GM23338 (cell line): ENCODE results near the gene BCDIN3D. TPM values are rescaled to one million over a fixed set of nuclear protein-coding genes. Genes with fewer than 3 reads are reported as not detected.

ENCODE experiments used
- ATAC-seq: fragments of 200-7000 bp; cut with Tn5 transposase; 3 replicates; pipeline ENCODE4 v1.9.1; 2020
- DNase-seq: peaks from one replicate; pipeline ENCODE4 v3.0.0-alpha.2; 2015; ENCODE audit warnings: low spot score
- H2AFZ ChIP-seq: fragments of 200-600 bp; sonication (generic); 2 replicates; pipeline ENCODE4 v1.8.0; 2016; ENCODE audit warnings: antibody characterized with exemption, mild to moderate bottlenecking, moderate library complexity
- H3F3A ChIP-seq: fragments of 200-600 bp; sonication (generic); replicated peaks from 2 replicates; pipeline ENCODE4 v1.8.0; 2017; ENCODE audit warnings: antibody characterized with exemption, mixed run types, low read depth
- H3K27ac ChIP-seq: fragments of 200-600 bp; sonication (generic); 2 replicates; pipeline ENCODE4 v1.6.1; 2016; ENCODE audit warnings: low read depth
- H3K27me3 ChIP-seq: fragments of 200-600 bp; sonication (generic); 2 replicates; pipeline ENCODE4 v1.8.0; 2016; ENCODE audit warnings: mild to moderate bottlenecking, mixed run types, moderate library complexity; ENCODE audit not compliant: insufficient read depth
- H3K36me3 ChIP-seq: fragments of 200-600 bp; sonication (generic); 2 replicates; pipeline ENCODE4 v1.8.0; 2016; ENCODE audit warnings: mild to moderate bottlenecking; ENCODE audit not compliant: insufficient read depth
- H3K4me1 ChIP-seq: fragments of 200-600 bp; sonication (generic); 2 replicates; pipeline ENCODE4 v1.8.0; 2016; ENCODE audit warnings: mild to moderate bottlenecking, moderate library complexity; ENCODE audit not compliant: insufficient read depth
- H3K4me2 ChIP-seq: fragments of 200-600 bp; sonication (generic); 2 replicates; pipeline ENCODE4 v1.7.1; 2017; ENCODE audit warnings: mixed run types
- H3K4me3 ChIP-seq: fragments of 200-600 bp; sonication (generic); 2 replicates; pipeline ENCODE4 v1.6.1; 2016; ENCODE audit warnings: mixed run types
- H3K79me2 ChIP-seq: fragments of 200-600 bp; sonication (generic); replicated peaks from 2 replicates; pipeline ENCODE4 v1.8.0; 2017; ENCODE audit warnings: mild to moderate bottlenecking; ENCODE audit not compliant: insufficient read depth
- H3K9me2 ChIP-seq: fragments of 200-600 bp; sonication (generic); 2 replicates; pipeline ENCODE4 v1.8.0; 2017; ENCODE audit not compliant: insufficient read depth
- H4K20me1 ChIP-seq: fragments of 200-600 bp; sonication (generic); replicated peaks from 2 replicates; pipeline ENCODE4 v1.8.0; 2017; ENCODE audit warnings: mild to moderate bottlenecking; ENCODE audit not compliant: insufficient read depth
- H3K27ac Mint-ChIP-seq: 2 replicates; pipeline ENCODE4 v1.8.0; 2020; ENCODE audit warnings: inconsistent platforms, mild to moderate bottlenecking, moderate library complexity, mixed read lengths
- H3K27me3 Mint-ChIP-seq: 3 replicates; pipeline ENCODE4 v1.8.0; 2022; ENCODE audit warnings: low read depth, mild to moderate bottlenecking, moderate library complexity, mixed read lengths, inconsistent platforms; ENCODE audit not compliant: insufficient read depth, poor library complexity
- H3K36me3 Mint-ChIP-seq: 3 replicates; pipeline ENCODE4 v1.8.0; 2021; ENCODE audit warnings: low read depth, mild to moderate bottlenecking, inconsistent platforms, moderate library complexity, mixed read lengths
- H3K4me1 Mint-ChIP-seq: 3 replicates; pipeline ENCODE4 v1.8.0; 2020; ENCODE audit warnings: mild to moderate bottlenecking, inconsistent platforms, mixed read lengths
- H3K4me3 Mint-ChIP-seq: 3 replicates; pipeline ENCODE4 v1.8.0; 2021; ENCODE audit warnings: moderate library complexity, mild to moderate bottlenecking, inconsistent platforms, mixed read lengths
- H3K9me3 Mint-ChIP-seq: 3 replicates; pipeline ENCODE4 v1.8.0; 2020; ENCODE audit warnings: moderate library complexity, mild to moderate bottlenecking, inconsistent platforms, mixed read lengths
- CREB1 ChIP-seq: fragments of 250-450 bp; sonication (Bioruptor Pico); IDR thresholded peaks from 2 replicates; pipeline ENCODE4 v1.5.0; 2020; ENCODE audit warnings: low read depth, mild to moderate bottlenecking, moderate library complexity
- CTCF ChIP-seq, 2 experiments: fragments of 200-600 bp in 1 of 2; sonication (generic) in 1 of 2; conservative IDR thresholded peaks; 2 replicates each; pipeline versions ENCODE4 v1.5.1 to v1.6.1; 2016 to 2017; ENCODE audit warnings: antibody characterized with exemption in 2 of 2, low read depth in 2 of 2, mild to moderate bottlenecking in 2 of 2, moderate library complexity in 1 of 2
- EZH2 ChIP-seq: fragments of 200-600 bp; sonication (generic); IDR thresholded peaks from one replicate; pipeline ENCODE4 v1.8.0; 2017; ENCODE audit warnings: antibody characterized with exemption, mild to moderate bottlenecking, low read depth; ENCODE audit not compliant: unreplicated experiment
- EZH2phosphoT487 ChIP-seq: fragments of 200-600 bp; sonication (generic); IDR thresholded peaks from one replicate; pipeline ENCODE4 v1.8.1; 2018; ENCODE audit warnings: antibody characterized with exemption; ENCODE audit not compliant: unreplicated experiment
- NANOG ChIP-seq: IDR thresholded peaks from 2 replicates; pipeline ENCODE4 v1.6.1; 2016; ENCODE audit warnings: antibody characterized with exemption, borderline replicate concordance
- POLR2AphosphoS5 ChIP-seq: IDR thresholded peaks from 2 replicates; pipeline ENCODE4 v1.6.1; 2016; ENCODE audit warnings: antibody characterized with exemption, low read depth
- REST ChIP-seq: IDR thresholded peaks from one replicate; pipeline ENCODE4 v1.6.1; 2018; ENCODE audit warnings: antibody characterized with exemption; ENCODE audit not compliant: unreplicated experiment
- STAT1 ChIP-seq: IDR thresholded peaks from one replicate; pipeline ENCODE4 v1.6.1; 2016; ENCODE audit warnings: antibody characterized with exemption; ENCODE audit not compliant: unreplicated experiment
- ZNF114 ChIP-seq: fragments of 250-450 bp; sonication (Bioruptor Pico); IDR thresholded peaks from 2 replicates; pipeline ENCODE4 v1.5.0; 2020; ENCODE audit warnings: mild to moderate bottlenecking, moderate library complexity
- ZNF331 ChIP-seq: fragments of 250-450 bp; sonication (Bioruptor Pico); IDR thresholded peaks from 2 replicates; pipeline ENCODE4 v1.5.0; 2020; ENCODE audit warnings: low read depth, mild to moderate bottlenecking, moderate library complexity
- polyA plus RNA-seq: library from polyadenylated mRNA; unstranded; fragments of >200 nt; fragmentation: Nextera tagmentation; extraction: Ambion mirVana; gene quantifications from 2 replicates; pipeline ENCODE4 v1.2.1, GENCODE V29; 2016
- total RNA-seq: library from RNA; depleted of rRNA; stranded (reverse); fragments of >200 nt; shearing (Covaris generic); gene quantifications from 2 replicates; pipeline ENCODE4 v1.2.3, GENCODE V29; 2014

The BCDIN3D gene
- total and polyA plus RNA-seq, 2 experiments from 2014 or later, result 1.4 to 1.8 TPM

DNA sequence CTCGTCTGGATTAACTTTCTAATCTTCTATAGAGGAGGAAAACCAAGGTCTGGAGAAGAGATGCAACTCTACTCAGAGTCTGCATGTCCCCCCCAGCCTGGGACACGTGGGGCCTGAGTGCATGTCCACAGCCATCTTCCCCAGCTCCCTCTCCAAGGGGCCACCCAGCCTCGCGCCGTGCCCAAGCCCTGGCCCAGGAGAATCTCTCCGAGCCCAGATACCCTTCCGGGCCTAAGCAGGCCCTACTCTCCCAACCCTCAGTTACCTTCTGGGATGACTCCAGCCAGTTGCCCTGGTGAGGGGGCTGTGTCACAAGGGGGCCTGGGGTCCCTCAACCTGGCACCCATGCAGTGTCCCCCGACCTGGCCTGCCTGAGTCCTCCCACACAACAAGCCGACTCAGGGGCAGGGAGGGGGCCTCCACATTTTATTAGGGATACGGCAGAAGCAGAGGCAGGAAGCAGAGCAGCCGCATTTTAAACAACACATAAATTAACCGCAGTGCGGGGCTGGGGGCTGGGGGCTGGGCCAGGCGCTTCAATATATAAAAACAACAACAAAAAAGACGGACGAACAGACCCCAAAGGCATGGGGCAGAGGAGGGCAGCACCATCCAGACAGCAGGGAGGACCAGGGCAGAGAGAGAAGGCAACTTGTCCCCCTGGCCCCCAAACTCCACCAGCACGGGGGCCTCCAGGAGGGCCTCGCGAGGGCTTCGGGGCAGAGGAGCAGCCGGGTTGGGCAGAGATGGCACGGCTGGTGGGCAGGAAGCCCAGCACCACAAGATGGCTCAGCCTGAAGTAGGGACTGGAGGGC lies 52.0 kb downstream of the BCDIN3D start:
- H4K20me1 ChIP-seq, result no peaks in the 10 kb centered on the region
- Mint-ChIP-seq H3K27ac (peak overlapping the region; percentile 78), H3K4me3 (no peak overlapping the region; the same call in 2 of the 3 replicates), H3K36me3 (peaks cover 9% of the 10 kb centered on the region; the same call in 1 of the 3 replicates), H3K4me1 (peaks cover 19% of the 10 kb centered on the region), H3K9me3 (peaks cover 7% of the 10 kb centered on the region), H3K27me3 (peaks cover 14% of the 10 kb centered on the region)
- 0 out of 2 replicates have a peak, but pooled peaks cover 4% of the 10 kb centered on the region for H3K9me2 ChIP-seq
- H3K79me2 ChIP-seq, result no peaks in the 10 kb centered on the region
- no peaks in the 10 kb centered on the region for H3F3A ChIP-seq
- no peaks in the 10 kb centered on the region for H3K27me3 ChIP-seq
- H3K36me3 ChIP-seq, result no peaks in the 10 kb centered on the region
- no peak overlapping the region for H3K4me2 ChIP-seq
- H3K4me3 ChIP-seq, result no peak overlapping the region
- DNase-seq, result no peak
- peak; percentile 16; the same call in 2 of the 3 replicates for ATAC-seq
- 0 out of 2 replicates have a peak overlapping the region, but pooled peaks have one; percentile 50 for H3K27ac ChIP-seq
- H2AFZ ChIP-seq, result no peak overlapping the region
- no peak for TF ChIP-seq CTCF (conservative IDR thresholded peaks at IDR 0.05; ENCODE audit: low read depth in 2 of 2)
- peaks cover 9% of the 10 kb centered on the region; the same call in 1 of the 2 replicates for H3K4me1 ChIP-seq

GRCh38 chr12:49789992-49790391 lies 52.9 kb downstream of the BCDIN3D start:
- TF ChIP-seq CTCF (conservative IDR thresholded peaks at IDR 0.05; ENCODE audit: low read depth in 2 of 2), result peak; percentile 34 to 55
- no peak for TF ChIP-seq ZNF331 (CRISPR knock-in tag)
- H3K9me3 Mint-ChIP-seq, result peaks cover 7% of the 10 kb centered on the region
- H3K27ac Mint-ChIP-seq, result peak overlapping the region; percentile 65; the same call in 1 of the 2 replicates
- Histone ChIP-seq H3K36me3 (no peaks in the 10 kb centered on the region), H4K20me1 (no peaks in the 10 kb centered on the region; the same call in 1 of the 2 replicates), H3K4me3 (no peak overlapping the region), H3K4me1 (peaks cover 9% of the 10 kb centered on the region; the same call in 1 of the 2 replicates), H3K9me2 (0 out of 2 replicates have a peak, but pooled peaks cover 4% of the 10 kb centered on the region), H3K79me2 (no peaks in the 10 kb centered on the region), H3K27me3 (no peaks in the 10 kb centered on the region), H3F3A (no peaks in the 10 kb centered on the region), H2AFZ (no peak overlapping the region), H3K27ac (no peak overlapping the region), H3K4me2 (no peak overlapping the region)
- peaks cover 9% of the 10 kb centered on the region; the same call in 1 of the 3 replicates for H3K36me3 Mint-ChIP-seq
- no peak overlapping the region; the same call in 2 of the 3 replicates for H3K4me3 Mint-ChIP-seq
- H3K27me3 Mint-ChIP-seq, result peaks cover 14% of the 10 kb centered on the region
- ATAC-seq (peak; percentile 71), DNase-seq (peak; percentile 89)
- peaks cover 19% of the 10 kb centered on the region for H3K4me1 Mint-ChIP-seq

DNA sequence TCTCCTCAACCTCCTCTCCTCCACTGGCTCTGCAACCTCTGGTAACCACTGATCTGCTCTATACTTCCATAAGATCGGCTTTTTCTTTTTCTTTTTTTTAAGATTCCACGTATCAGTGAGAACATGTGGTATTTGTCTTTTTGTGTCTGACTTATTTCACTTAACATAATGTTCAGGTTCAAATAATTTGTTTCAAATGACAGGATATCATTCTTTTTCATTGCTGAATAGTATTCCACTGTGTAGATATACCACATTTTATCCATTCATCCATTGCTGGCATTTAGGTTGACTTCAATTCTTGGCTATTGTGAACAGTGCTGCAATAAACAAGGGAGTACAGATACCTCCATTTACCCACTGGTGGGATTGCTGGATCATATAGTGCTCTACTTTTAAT lies 55.2 kb downstream of the BCDIN3D start:
- H4K20me1 ChIP-seq, result no peaks in the 10 kb centered on the region; the same call in 1 of the 2 replicates
- TF ChIP-seq EZH2, result no peak
- TF ChIP-seq STAT1, result no peak
- TF ChIP-seq REST, result no peak
- TF ChIP-seq POLR2AphosphoS5, result no peak
- no peak for TF ChIP-seq NANOG
- TF ChIP-seq ZNF331 (CRISPR knock-in tag), result no peak
- no peak for TF ChIP-seq CREB1
- TF ChIP-seq ZNF114 (CRISPR knock-in tag), result no peak
- no peak for TF ChIP-seq EZH2phosphoT487

More for the DNA sequence above, 55.2 kb downstream of the BCDIN3D start:
- Mint-ChIP-seq H3K9me3 (peaks cover 7% of the 10 kb centered on the region), H3K27ac (no peak overlapping the region), H3K36me3 (peaks cover 9% of the 10 kb centered on the region; the same call in 1 of the 3 replicates), H3K4me1 (peaks cover 19% of the 10 kb centered on the region), H3K4me3 (no peak overlapping the region), H3K27me3 (peaks cover 12% of the 10 kb centered on the region)
- Histone ChIP-seq H2AFZ (no peak overlapping the region), H3K4me2 (no peak overlapping the region), H3K27ac (no peak overlapping the region), H3K4me3 (no peak overlapping the region), H3K36me3 (no peaks in the 10 kb centered on the region), H3F3A (no peaks in the 10 kb centered on the region), H3K9me2 (0 out of 2 replicates have a peak, but pooled peaks cover 4% of the 10 kb centered on the region), H3K79me2 (no peaks in the 10 kb centered on the region), H3K27me3 (no peaks in the 10 kb centered on the region), H3K4me1 (peaks cover 9% of the 10 kb centered on the region; the same call in 1 of the 2 replicates)
- ATAC-seq, result no peak
- DNase-seq, result no peak
